NOMO-1 (cell line): ENCODE results near the gene SYVN1.
"Not testable (repeated sequence)": the region's sequence is repeated elsewhere in the genome, so short reads cannot be mapped to it uniquely, and the experiment has no call there.

ENCODE experiments used
- DNase-seq, 2 experiments: peaks; one replicate each; lab custom pipeline; 2025; ENCODE audit not compliant: unreplicated experiment in 2 of 2; lab: John Stamatoyannopoulos, UW

The SYVN1 gene

GRCh38 chr11:65152122-65152521 is 17.8 kb upstream of the SYVN1 start:
- DNase-seq: peak in 1 of 2 experiments; percentile 52

GRCh38 chr11:65151331-65151899 is 17.1 kb upstream of the SYVN1 start:
- DNase-seq: peak in 1 of 2 experiments; percentile 47

GRCh38 chr11:65150509-65151299 is 16.4 kb upstream of the SYVN1 start:
- DNase-seq: peak; percentile 74 to 84

- not testable (repeated sequence) for DNase-seq
Observed at GRCh38 chr11:65150131-65150508, 15.8 kb upstream of the SYVN1 start.

GRCh38 chr11:65148657-65149056 is 14.3 kb upstream of the SYVN1 start:
- DNase-seq: no peak

- no peak for DNase-seq
Observed at GRCh38 chr11:65147352-65148075, 13.2 kb upstream of the SYVN1 start.

- no peak for DNase-seq
Observed at GRCh38 chr11:65141896-65142494, 7.7 kb upstream of the SYVN1 start.

GRCh38 chr11:65136515-65137096 is 2.3 kb upstream of the SYVN1 start:
- DNase-seq: no peak

- DNase-seq: no peak
Observed at GRCh38 chr11:65135633-65136145, 1.4 kb upstream of the SYVN1 start.

GRCh38 chr11:65134952-65135632 is 773 bp upstream of the SYVN1 start:
- DNase-seq: peak; percentile 93 to 98

GRCh38 chr11:65133724-65134123 is 595 bp downstream of the SYVN1 start:
- DNase-seq: no peak

- peak; percentile 61 to 69 for DNase-seq
Observed at GRCh38 chr11:65132988-65133700, 1.2 kb downstream of the SYVN1 start.

- no peak for DNase-seq
Observed at GRCh38 chr11:65132238-65132987, 1.9 kb downstream of the SYVN1 start.

GRCh38 chr11:65131895-65132237 is 2.5 kb downstream of the SYVN1 start:
- no peak for DNase-seq

GRCh38 chr11:65131417-65131776 is 2.9 kb downstream of the SYVN1 start:
- no peak for DNase-seq

GRCh38 chr11:65130631-65131416 is 3.5 kb downstream of the SYVN1 start:
- no peak for DNase-seq

GRCh38 chr11:65129649-65130441 is 4.5 kb downstream of the SYVN1 start:
- no peak for DNase-seq
